ENCODE results near the gene VPS13D. TPM values are rescaled to one million over a fixed set of nuclear protein-coding genes. Genes with fewer than 3 reads are reported as not detected.

The VPS13D gene
- total RNA-seq, 1 experiment from 2014 or later, result 31.6 TPM

DNA sequence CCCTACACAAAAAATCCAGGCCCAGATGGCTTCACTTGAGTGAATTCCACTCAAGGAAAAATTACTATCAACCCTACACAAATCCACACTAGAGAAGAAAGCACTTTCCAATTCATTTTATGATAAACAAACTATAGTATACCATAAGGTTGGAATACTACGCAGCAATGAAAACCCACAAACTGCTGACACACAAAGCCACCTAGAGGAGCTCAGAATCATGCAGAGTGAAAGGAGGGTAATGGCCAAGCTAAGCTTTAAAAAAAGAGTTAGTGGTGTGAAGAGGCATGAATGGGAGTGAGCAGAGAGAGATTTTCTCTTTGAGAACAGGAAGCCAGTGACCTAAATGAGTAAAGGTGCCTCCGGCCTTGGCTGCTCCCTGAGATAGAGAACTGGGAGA is 294.4 kb downstream of the VPS13D start:
- Histone ChIP-seq H3K27me3 (ENCODE audit: insufficient read depth, low read length) (no peaks in the 10 kb centered on the region), H3K36me3 (ENCODE audit: control insufficient read depth in 1 of 2, insufficient read depth in 2 of 2, low read length in 2 of 2) (no peaks in the 10 kb centered on the region), H3K27ac (ENCODE audit: low read depth, low read length) (no peak overlapping the region), H4K20me1 (ENCODE audit: insufficient read depth) (no peaks in the 10 kb centered on the region), H3K9me3 (ENCODE audit: control insufficient read depth in 1 of 2, insufficient read depth in 1 of 2, low read depth in 1 of 2, low read length in 2 of 2) (no peaks in the 10 kb centered on the region), H3K4me3 (replicated peaks in 1 of 2; ENCODE audit: low read depth in 1 of 2, low read length in 2 of 2) (no peak overlapping the region), H3K79me2 (ENCODE audit: insufficient read depth, low read length) (no peaks in the 10 kb centered on the region), H3K9ac (ENCODE audit: low read length) (no peak overlapping the region), H2AFZ (ENCODE audit: low read depth, low read length, poor library complexity, severe bottlenecking) (no peak overlapping the region), H3K9me2 (ENCODE audit: insufficient read depth) (no peaks in the 10 kb centered on the region), H3K4me1 (ENCODE audit: control insufficient read depth in 1 of 2, insufficient read depth in 2 of 2, low read length in 2 of 2) (peaks cover 17 to 36% of the 10 kb centered on the region in 2 experiments; a peak in 3 of 4 replicates), H3K4me2 (ENCODE audit: low read length) (no peak overlapping the region)
- RAD21 ChIA-PET (ENCODE audit: low non-redundant PET in 1 of 2, low total read pairs in 2 of 2, uncharacterized antibody in 2 of 2, unreplicated experiment in 2 of 2), result no interaction called here
- intact Hi-C loops (cut with micrococcal nuclease), result no loop called here
- BruUV-seq (replicated peaks), result no TSS peak
- no peak for ATAC-seq
- TF ChIP-seq EZH2phosphoT487 (IDR thresholded peaks at IDR 0.05; ENCODE audit: borderline replicate concordance) (no peak), CBX3 (IDR thresholded peaks at IDR 0.05; ENCODE audit: low read depth) (0 out of 2 replicates have a peak, but pooled peaks have one; percentile 13), RAD21 (IDR thresholded peaks at IDR 0.05; ENCODE audit: low read depth) (no peak), ELF1 (IDR thresholded peaks at IDR 0.05; ENCODE audit: borderline replicate concordance, low read depth) (no peak)
- TF ChIP-seq, protein P1, sequence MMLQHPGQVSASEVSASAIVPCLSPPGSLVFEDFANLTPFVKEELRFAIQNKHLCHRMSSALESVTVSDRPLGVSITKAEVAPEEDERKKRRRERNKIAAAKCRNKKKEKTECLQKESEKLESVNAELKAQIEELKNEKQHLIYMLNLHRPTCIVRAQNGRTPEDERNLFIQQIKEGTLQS (IDR thresholded peaks at IDR 0.05), result no peak
- CTCF ChIA-PET, result no interaction called here
- POLR2A ChIA-PET, result no interaction called here
- no peak for DNase-seq (ENCODE audit: low read depth, low spot score)

DNA sequence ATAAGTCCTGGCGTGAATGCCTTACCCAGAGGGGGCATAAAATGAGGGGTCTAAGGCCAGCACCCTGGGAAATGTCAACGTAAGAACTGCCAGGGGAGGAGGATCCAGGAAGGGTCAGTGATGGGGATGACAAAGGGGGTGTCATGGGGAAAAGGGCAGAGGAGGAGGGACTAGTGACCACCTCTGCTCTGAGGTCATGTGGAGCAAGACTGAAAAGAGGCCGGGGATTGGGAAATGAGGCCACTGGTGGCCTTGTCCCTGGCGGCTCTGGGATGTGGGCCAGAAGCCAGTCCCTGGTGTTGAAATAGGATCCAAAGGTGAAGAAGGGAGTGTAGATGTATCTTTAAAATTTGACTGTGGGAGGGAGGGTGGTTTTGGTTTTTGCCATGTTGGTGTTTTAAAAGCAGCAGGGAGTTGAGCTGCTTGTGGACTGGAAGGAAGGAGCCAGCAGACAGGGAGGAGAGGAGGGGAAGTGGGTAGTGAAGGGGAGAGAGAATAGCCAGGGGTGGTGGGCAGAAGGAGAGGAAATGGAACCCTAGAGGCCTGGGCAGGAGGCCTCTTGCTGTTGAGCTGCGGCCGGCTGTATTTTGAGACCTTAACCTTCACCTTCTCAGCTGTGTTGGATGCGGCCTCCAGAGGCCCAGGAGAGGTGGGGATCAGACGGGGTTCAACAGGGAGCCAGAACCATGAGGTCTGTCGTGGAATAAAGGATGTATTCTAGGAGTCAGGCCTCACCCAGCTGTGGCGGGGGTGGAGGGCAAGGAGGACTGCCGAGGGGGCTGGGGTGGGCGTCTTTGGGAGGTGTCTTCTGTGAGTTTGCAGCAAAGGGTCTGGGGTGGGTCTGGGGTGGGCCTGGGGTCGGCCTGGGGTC is 295.7 kb downstream of the VPS13D start:
- ChIA-PET POLR2A (no interaction called here), CTCF (no interaction called here), RAD21 (ENCODE audit: low non-redundant PET in 1 of 2, low total read pairs in 2 of 2, uncharacterized antibody in 2 of 2, unreplicated experiment in 2 of 2) (no interaction called here)
- Histone ChIP-seq H3K79me2 (ENCODE audit: insufficient read depth, low read length) (no peaks in the 10 kb centered on the region), H3K27ac (ENCODE audit: low read depth, low read length) (no peak overlapping the region), H3K4me3 (replicated peaks in 1 of 2; ENCODE audit: low read depth in 1 of 2, low read length in 2 of 2) (no peak overlapping the region), H3K36me3 (ENCODE audit: control insufficient read depth in 1 of 2, insufficient read depth in 2 of 2, low read length in 2 of 2) (no peaks in the 10 kb centered on the region), H3K9me2 (ENCODE audit: insufficient read depth) (no peaks in the 10 kb centered on the region), H3K9me3 (ENCODE audit: control insufficient read depth in 1 of 2, insufficient read depth in 1 of 2, low read depth in 1 of 2, low read length in 2 of 2) (no peaks in the 10 kb centered on the region), H3K27me3 (ENCODE audit: insufficient read depth, low read length) (no peaks in the 10 kb centered on the region), H3K4me1 (ENCODE audit: control insufficient read depth in 1 of 2, insufficient read depth in 2 of 2, low read length in 2 of 2) (peaks cover 21 to 42% of the 10 kb centered on the region in 2 experiments; a peak in 3 of 4 replicates), H3K9ac (ENCODE audit: low read length) (no peak overlapping the region), H2AFZ (ENCODE audit: low read depth, low read length, poor library complexity, severe bottlenecking) (no peak overlapping the region), H3K4me2 (ENCODE audit: low read length) (no peak overlapping the region), H4K20me1 (ENCODE audit: insufficient read depth) (no peaks in the 10 kb centered on the region)
- ATAC-seq, result peak; percentile 17; the same call in 1 of the 2 replicates
- DNase-seq (ENCODE audit: low read depth, low spot score), result no peak
- intact Hi-C loops (cut with micrococcal nuclease), result no loop called here
- BruUV-seq (replicated peaks), result no TSS peak
- TF ChIP-seq CEBPB (IDR thresholded peaks at IDR 0.05; ENCODE audit: low read depth) (0 out of 2 replicates have a peak, but pooled peaks have one; percentile 22), SP1 (IDR thresholded peaks at IDR 0.05; ENCODE audit: low read depth) (no peak)

All from HCT116 (cell line).